Karpas-422 (cell line): Measurements from ENCODE around the gene GABRR1. TPM values are rescaled to one million over a fixed set of nuclear protein-coding genes. Genes with fewer than 3 reads are reported as not detected.

Source experiments
- DNase-seq: peaks from one replicate; pipeline ENCODE4 v3.0.0-alpha.2; 2015
- H2AFZ ChIP-seq: fragments of 200-600 bp; sonication (generic); 2 replicates; pipeline ENCODE4 v1.6.1; 2014; ENCODE audit warnings: antibody characterized with exemption, low read length, mixed read lengths
- H3K27ac ChIP-seq: fragments of 200-600 bp; sonication (generic); 2 replicates; pipeline ENCODE4 v1.5.1; 2014; ENCODE audit warnings: mild to moderate bottlenecking, low read length, moderate library complexity
- H3K27me3 ChIP-seq: fragments of 200-600 bp; sonication (generic); 2 replicates; pipeline ENCODE4 v1.6.1; 2014; ENCODE audit warnings: low read length, mixed read lengths
- H3K36me3 ChIP-seq: fragments of 200-600 bp; sonication (generic); 2 replicates; pipeline ENCODE4 v1.6.1; 2014; ENCODE audit warnings: low read length, mixed read lengths; ENCODE audit not compliant: insufficient read depth
- H3K4me1 ChIP-seq: fragments of 200-600 bp; sonication (generic); 2 replicates; pipeline ENCODE4 v1.6.1; 2014; ENCODE audit warnings: mild to moderate bottlenecking, low read length, mixed read lengths
- H3K4me2 ChIP-seq: fragments of 200-600 bp; sonication (generic); 2 replicates; pipeline ENCODE4 v1.6.1; 2014; ENCODE audit warnings: low read length, low read depth, mild to moderate bottlenecking; ENCODE audit not compliant: poor library complexity, severe bottlenecking
- H3K4me3 ChIP-seq: fragments of 200-600 bp; sonication (generic); 2 replicates; pipeline ENCODE4 v1.5.1; 2014; ENCODE audit warnings: mild to moderate bottlenecking, antibody characterized with exemption, low read length, mixed read lengths
- H3K79me2 ChIP-seq: fragments of 200-600 bp; sonication (generic); 2 replicates; pipeline ENCODE4 v1.6.1; 2014; ENCODE audit warnings: mild to moderate bottlenecking, low read length, mixed read lengths
- H3K9ac ChIP-seq: fragments of 200-600 bp; sonication (generic); 2 replicates; pipeline ENCODE4 v1.6.0; 2014; ENCODE audit warnings: low read length
- H3K9me2 ChIP-seq: fragments of 200-600 bp; sonication (generic), shearing (Covaris generic); replicated peaks from 2 replicates; pipeline ENCODE4 v1.6.0; 2014; ENCODE audit warnings: mild to moderate bottlenecking, low read length, moderate library complexity; ENCODE audit not compliant: insufficient read depth
- H3K9me3 ChIP-seq: fragments of 300-700, 200-600 bp; sonication (generic); 2 replicates; pipeline ENCODE4 v1.6.1; 2014; ENCODE audit warnings: low read length, mixed read lengths
- H4K20me1 ChIP-seq: fragments of 200-600 bp; sonication (generic); 2 replicates; pipeline ENCODE4 v1.6.1; 2014; ENCODE audit warnings: mild to moderate bottlenecking, antibody characterized with exemption, low read length, low read depth; ENCODE audit not compliant: insufficient read depth
- total RNA-seq: library from RNA; depleted of rRNA; stranded (reverse); fragments of >200 nt; shearing (Covaris generic); gene quantifications from 2 replicates; pipeline ENCODE4 v1.2.3, GENCODE V29; 2014; ENCODE audit warnings: low replicate concordance; rRNA removed

Gene GABRR1
- not detected in 2 replicates for total RNA-seq

- Histone ChIP-seq H4K20me1 (no peaks in the 10 kb centered on the region), H3K4me3 (no peak within 1 kb of the TSS), H3K9me2 (no peaks in the 10 kb centered on the region), H3K4me1 (no peaks in the 10 kb centered on the region), H3K36me3 (no peaks in the 10 kb centered on the region), H3K27ac (no peak within 1 kb of the TSS), H3K27me3 (no peaks in the 10 kb centered on the region), H3K4me2 (no peak within 1 kb of the TSS), H3K9ac (no peak within 1 kb of the TSS), H3K79me2 (no peaks in the 10 kb centered on the region), H3K9me3 (no peaks in the 10 kb centered on the region), H2AFZ (no peak within 1 kb of the TSS)
- no peak for DNase-seq
These were observed at the start of gene GABRR1 for GRCh38 chr6:89217299-89217910. Gene GABRR1, minus strand, starts transcription at chr6:89217358. Its CDS starts 36 bp downstream, at chr6:89217322.

DNA sequence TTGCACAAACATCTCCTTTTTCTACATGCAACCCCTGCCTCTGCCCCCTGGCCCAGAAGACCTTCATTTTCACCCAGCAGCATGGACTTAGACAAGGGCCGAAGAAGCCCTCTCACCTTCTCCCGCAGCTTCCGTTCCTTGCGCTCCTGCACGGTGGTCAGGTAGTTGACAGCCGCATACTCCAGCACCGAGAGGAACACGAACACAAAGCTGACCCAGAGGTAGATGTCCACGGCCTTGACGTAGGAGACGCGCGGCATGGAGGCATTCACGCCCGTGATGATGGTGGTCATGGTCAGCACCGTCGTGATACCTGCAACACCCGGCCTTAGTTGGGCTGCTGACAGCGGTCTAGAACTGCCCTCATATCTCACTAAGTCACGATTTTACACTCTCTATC, 47.1 kb upstream of the GABRR1 start:
- Histone ChIP-seq H2AFZ (no peak overlapping the region), H3K9me2 (no peaks in the 10 kb centered on the region), H3K4me1 (no peaks in the 10 kb centered on the region), H3K4me3 (no peak overlapping the region), H3K4me2 (no peak overlapping the region), H3K9ac (no peak overlapping the region), H3K27me3 (no peaks in the 10 kb centered on the region), H4K20me1 (no peaks in the 10 kb centered on the region), H3K9me3 (no peaks in the 10 kb centered on the region), H3K36me3 (no peaks in the 10 kb centered on the region), H3K79me2 (no peaks in the 10 kb centered on the region), H3K27ac (no peak overlapping the region)
- no peak for DNase-seq

DNA sequence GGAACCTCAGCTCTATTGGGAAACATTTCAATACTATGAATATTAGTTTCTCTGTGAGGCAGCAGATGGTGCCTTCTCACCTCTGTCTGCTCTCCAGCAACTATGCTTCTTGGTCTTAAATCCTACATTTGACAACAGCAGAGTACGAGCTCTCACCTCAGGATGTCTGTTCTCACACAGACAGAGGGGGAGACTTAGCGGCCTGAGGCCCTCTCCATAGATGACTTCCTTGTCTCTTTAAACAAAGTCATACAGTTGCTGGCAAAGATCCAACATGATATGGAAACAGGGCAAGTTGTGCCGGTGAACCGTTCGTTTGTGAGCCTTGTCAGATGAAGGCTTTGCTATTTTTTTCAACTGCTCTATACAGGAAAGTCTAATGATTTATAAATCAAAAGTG, 43.7 kb upstream of the GABRR1 start:
- Histone ChIP-seq H3K9me3 (no peaks in the 10 kb centered on the region), H4K20me1 (no peaks in the 10 kb centered on the region), H2AFZ (no peak overlapping the region), H3K4me1 (0 out of 2 replicates have a peak, but pooled peaks cover 2% of the 10 kb centered on the region), H3K9me2 (no peaks in the 10 kb centered on the region), H3K79me2 (no peaks in the 10 kb centered on the region), H3K4me3 (no peak overlapping the region), H3K36me3 (no peaks in the 10 kb centered on the region), H3K9ac (no peak overlapping the region), H3K27me3 (no peaks in the 10 kb centered on the region), H3K27ac (no peak overlapping the region), H3K4me2 (no peak overlapping the region)
- DNase-seq, result no peak

DNA sequence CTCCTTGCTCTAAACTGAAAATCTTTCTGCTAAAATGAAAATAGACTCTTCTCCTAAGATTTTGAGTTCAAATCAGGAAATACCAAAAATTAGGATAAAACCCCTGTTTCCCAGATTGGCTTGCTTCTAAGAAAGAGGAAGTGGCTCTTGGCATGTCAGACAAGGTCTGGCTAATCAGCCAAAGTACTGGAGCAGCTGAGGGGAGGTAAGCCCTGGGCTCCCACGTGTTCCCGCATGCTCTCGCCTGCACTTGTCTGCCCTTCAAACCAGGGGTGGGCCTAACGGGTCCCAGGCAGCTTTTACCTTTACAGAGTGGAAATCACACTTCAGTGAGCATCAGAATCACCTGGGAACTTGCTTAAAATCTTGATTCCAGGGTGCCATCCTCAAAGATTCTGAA, 43.2 kb upstream of the GABRR1 start:
- Histone ChIP-seq H2AFZ (no peak overlapping the region), H3K4me1 (0 out of 2 replicates have a peak, but pooled peaks cover 2% of the 10 kb centered on the region), H3K4me2 (no peak overlapping the region), H3K79me2 (no peaks in the 10 kb centered on the region), H3K9me3 (no peaks in the 10 kb centered on the region), H3K27me3 (no peaks in the 10 kb centered on the region), H4K20me1 (no peaks in the 10 kb centered on the region), H3K27ac (no peak overlapping the region), H3K4me3 (no peak overlapping the region), H3K9ac (no peak overlapping the region), H3K9me2 (no peaks in the 10 kb centered on the region), H3K36me3 (no peaks in the 10 kb centered on the region)
- DNase-seq, result peak; percentile 49

DNA sequence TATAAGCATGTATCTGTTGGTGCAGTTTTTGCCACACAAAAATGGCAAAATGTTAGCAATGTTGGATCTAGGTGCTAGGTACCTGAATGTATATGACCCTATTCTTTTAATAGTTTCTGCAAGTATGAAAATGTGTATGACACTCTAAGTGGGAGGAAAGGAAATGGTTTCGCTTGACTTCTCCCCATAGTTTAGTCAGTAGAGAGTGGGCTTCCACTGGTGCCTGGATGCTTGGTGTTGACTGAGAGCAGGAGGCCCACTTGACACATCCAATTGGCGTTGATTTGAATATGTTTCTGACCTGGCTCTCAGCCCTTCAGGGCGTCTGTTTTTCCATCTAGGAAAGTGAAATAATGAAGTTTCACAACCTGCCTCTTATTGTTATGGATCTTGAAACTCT, 41.8 kb upstream of the GABRR1 start:
- Histone ChIP-seq H3K4me3 (no peak overlapping the region), H4K20me1 (no peaks in the 10 kb centered on the region), H3K27ac (no peak overlapping the region), H3K27me3 (no peaks in the 10 kb centered on the region), H3K79me2 (no peaks in the 10 kb centered on the region), H3K9ac (no peak overlapping the region), H3K4me1 (0 out of 2 replicates have a peak, but pooled peaks cover 2% of the 10 kb centered on the region), H3K36me3 (no peaks in the 10 kb centered on the region), H3K9me2 (no peaks in the 10 kb centered on the region), H3K4me2 (no peak overlapping the region), H2AFZ (no peak overlapping the region), H3K9me3 (no peaks in the 10 kb centered on the region)
- no peak for DNase-seq

- H3K27me3 ChIP-seq, result no peaks in the 10 kb centered on the region
- DNase-seq, result no peak
- H4K20me1 ChIP-seq, result no peaks in the 10 kb centered on the region
These were observed 40.6 kb upstream of the GABRR1 start for GRCh38 chr6:89257781-89258180.

DNA sequence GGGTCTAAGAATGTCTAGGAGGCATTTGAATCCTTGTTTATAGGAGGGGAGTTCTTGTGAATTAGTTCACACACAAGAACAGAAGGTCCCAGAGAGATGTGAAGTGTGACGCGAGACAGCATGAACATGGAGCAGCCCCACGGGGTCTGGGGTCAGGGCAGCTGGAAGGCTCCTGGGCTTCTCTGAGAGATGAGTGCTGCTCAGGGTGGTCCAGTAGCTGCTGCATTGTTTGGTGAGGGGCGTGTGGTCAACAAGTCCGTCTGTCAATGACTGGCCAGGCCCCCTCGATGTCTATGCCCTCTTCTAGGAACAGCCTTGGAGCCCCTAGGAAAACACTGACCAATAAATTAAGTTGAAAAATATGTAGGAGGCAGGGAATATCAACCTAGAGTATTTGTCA, 40.2 kb upstream of the GABRR1 start:
- DNase-seq, result no peak
- Histone ChIP-seq H3K4me3 (no peak overlapping the region), H3K27ac (no peak overlapping the region), H3K9me2 (no peaks in the 10 kb centered on the region), H4K20me1 (no peaks in the 10 kb centered on the region), H3K4me1 (0 out of 2 replicates have a peak, but pooled peaks cover 2% of the 10 kb centered on the region), H3K9ac (no peak overlapping the region), H2AFZ (no peak overlapping the region), H3K4me2 (no peak overlapping the region), H3K27me3 (no peaks in the 10 kb centered on the region), H3K79me2 (no peaks in the 10 kb centered on the region), H3K36me3 (no peaks in the 10 kb centered on the region), H3K9me3 (no peaks in the 10 kb centered on the region)

More at GRCh38 chr6:89257781-89258180, 40.6 kb upstream of the GABRR1 start:
- H3K9me2 ChIP-seq, result no peaks in the 10 kb centered on the region
- H3K9ac ChIP-seq, result no peak overlapping the region
- H3K4me1 ChIP-seq, result 0 out of 2 replicates have a peak, but pooled peaks cover 2% of the 10 kb centered on the region
- H3K4me2 ChIP-seq, result no peak overlapping the region
- no peak overlapping the region for H3K4me3 ChIP-seq
- H3K27ac ChIP-seq, result no peak overlapping the region
- H3K36me3 ChIP-seq, result no peaks in the 10 kb centered on the region
- no peak overlapping the region for H2AFZ ChIP-seq
- H3K79me2 ChIP-seq, result no peaks in the 10 kb centered on the region
- no peaks in the 10 kb centered on the region for H3K9me3 ChIP-seq

- no peaks in the 10 kb centered on the region for H3K79me2 ChIP-seq
- no peaks in the 10 kb centered on the region for H3K9me2 ChIP-seq
These were observed 38.3 kb upstream of the GABRR1 start for GRCh38 chr6:89255417-89255816.

More at GRCh38 chr6:89255417-89255816, 38.3 kb upstream of the GABRR1 start:
- no peak for DNase-seq
- Histone ChIP-seq H3K4me1 (0 out of 2 replicates have a peak, but pooled peaks cover 2% of the 10 kb centered on the region), H3K4me3 (no peak overlapping the region), H2AFZ (no peak overlapping the region), H3K36me3 (no peaks in the 10 kb centered on the region), H3K9me3 (no peaks in the 10 kb centered on the region), H3K27me3 (no peaks in the 10 kb centered on the region), H3K4me2 (no peak overlapping the region), H4K20me1 (no peaks in the 10 kb centered on the region), H3K27ac (no peak overlapping the region), H3K9ac (no peak overlapping the region)
